ENCODE data around the gene ATRNL1.

ATRNL1 gene

DNA sequence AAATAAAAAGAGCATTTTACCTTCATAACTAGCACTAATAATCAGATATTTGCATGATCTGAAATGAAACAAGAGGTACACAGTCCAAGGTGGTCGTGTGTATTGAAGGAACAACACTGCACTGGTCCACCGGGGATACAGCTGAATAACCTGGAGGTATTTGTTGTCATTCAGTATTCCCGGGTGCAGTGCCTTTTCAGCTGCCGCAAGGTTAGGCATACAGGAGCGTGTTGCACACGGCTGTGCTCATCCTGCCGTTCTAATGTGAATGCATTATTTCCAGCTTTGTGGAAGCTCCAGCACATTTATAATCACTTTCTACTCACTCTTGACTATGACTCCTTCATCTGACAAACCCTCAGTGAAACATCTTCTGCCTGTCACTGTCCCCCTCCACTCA, 802.0 kb downstream of the ATRNL1 start:
- no peak overlapping the region for H3K9ac ChIP-seq (ENCODE audit: low read depth, low read length)
- no peaks in the 10 kb centered on the region for H3K79me2 ChIP-seq (ENCODE audit: insufficient read depth, low read length)
- ATAC-seq (ENCODE audit: insufficient read depth, low read depth): no peak
- H3K4me1 ChIP-seq (ENCODE audit: insufficient read depth, low read length): no peaks in the 10 kb centered on the region
- no peaks in the 10 kb centered on the region for H3K27me3 ChIP-seq (ENCODE audit: insufficient read depth, low read length, poor library complexity)
- no peak overlapping the region for H2AFZ ChIP-seq (ENCODE audit: low read depth, low read length)
- H3K36me3 ChIP-seq (ENCODE audit: insufficient read depth, low read length): no peaks in the 10 kb centered on the region
- H3K4me3 ChIP-seq (ENCODE audit: low read depth in 1 of 2, low read length in 2 of 2): no peak overlapping the region
- H4K20me1 ChIP-seq (ENCODE audit: insufficient read depth, low read length): no peaks in the 10 kb centered on the region
- no peak overlapping the region for H3K27ac ChIP-seq (ENCODE audit: low read length)
- TF ChIP-seq CTCF (IDR thresholded peaks at IDR 0.05; ENCODE audit: borderline replicate concordance, extremely low read depth, low read length, poor library complexity, severe bottlenecking): no peak
- no peak for TF ChIP-seq EZH2 (IDR thresholded peaks at IDR 0.05; ENCODE audit: borderline replicate concordance, low read depth, low read length, severe bottlenecking)
- no peak overlapping the region for H3K4me2 ChIP-seq (ENCODE audit: insufficient read depth, low read length)
- no peak for DNase-seq
- H3K9me3 ChIP-seq (ENCODE audit: insufficient read depth, low read length, severe bottlenecking): no peaks in the 10 kb centered on the region

DNA sequence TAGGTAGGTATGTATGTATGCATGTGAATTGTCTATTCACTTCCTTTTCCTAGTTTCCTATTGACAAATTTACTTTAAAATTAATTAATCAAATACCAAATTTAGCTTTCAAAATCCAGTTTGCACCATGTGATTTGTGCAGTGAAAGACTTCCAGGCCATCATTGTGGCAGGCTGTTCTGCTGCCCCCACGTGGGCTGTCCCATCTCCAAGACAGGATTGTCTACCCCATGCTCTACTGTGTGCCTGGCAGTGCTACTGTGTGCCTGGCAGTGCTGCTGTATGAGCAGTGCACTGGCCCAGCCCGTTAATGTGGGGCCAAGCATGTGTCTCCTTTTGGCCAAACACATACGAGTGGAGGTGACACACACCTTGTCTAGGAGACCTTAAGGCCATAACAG, 805.1 kb downstream of the ATRNL1 start:
- Histone ChIP-seq H3K36me3 (ENCODE audit: insufficient read depth, low read length) (no peaks in the 10 kb centered on the region), H3K27ac (ENCODE audit: low read length) (no peak overlapping the region), H3K9me3 (ENCODE audit: insufficient read depth, low read length, severe bottlenecking) (no peaks in the 10 kb centered on the region), H3K27me3 (ENCODE audit: insufficient read depth, low read length, poor library complexity) (no peaks in the 10 kb centered on the region), H3K9ac (ENCODE audit: low read depth, low read length) (no peak overlapping the region), H4K20me1 (ENCODE audit: insufficient read depth, low read length) (no peaks in the 10 kb centered on the region), H3K4me2 (ENCODE audit: insufficient read depth, low read length) (no peak overlapping the region), H3K4me1 (ENCODE audit: insufficient read depth, low read length) (no peaks in the 10 kb centered on the region), H3K4me3 (ENCODE audit: low read depth in 1 of 2, low read length in 2 of 2) (no peak overlapping the region), H3K79me2 (ENCODE audit: insufficient read depth, low read length) (no peaks in the 10 kb centered on the region), H2AFZ (ENCODE audit: low read depth, low read length) (no peak overlapping the region)
- no peak for ATAC-seq (ENCODE audit: insufficient read depth, low read depth)
- no peak for DNase-seq
- no peak for TF ChIP-seq EZH2 (IDR thresholded peaks at IDR 0.05; ENCODE audit: borderline replicate concordance, low read depth, low read length, severe bottlenecking)
- no peak for TF ChIP-seq CTCF (IDR thresholded peaks at IDR 0.05; ENCODE audit: borderline replicate concordance, extremely low read depth, low read length, poor library complexity, severe bottlenecking)

DNA sequence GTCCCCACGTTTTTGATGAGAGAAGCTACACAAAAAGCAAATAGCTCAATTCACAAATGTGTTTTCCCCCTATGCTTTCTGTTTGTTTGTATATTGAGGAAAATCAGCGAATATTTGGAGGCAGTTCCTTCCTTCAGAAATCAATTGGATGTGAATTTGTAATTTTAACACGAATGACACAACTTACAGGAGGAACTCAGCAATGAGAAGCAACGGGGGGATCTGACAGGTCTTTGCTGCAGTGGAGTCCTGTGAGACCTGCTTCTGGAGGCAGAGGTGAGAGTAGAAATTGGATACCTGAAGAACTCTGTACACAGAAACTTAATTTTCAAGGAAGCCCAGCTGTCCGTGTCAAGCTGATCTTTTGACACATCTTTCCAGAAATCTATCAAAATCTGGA, 809.4 kb downstream of the ATRNL1 start:
- Histone ChIP-seq H3K27me3 (ENCODE audit: insufficient read depth, low read length, poor library complexity) (no peaks in the 10 kb centered on the region), H3K4me1 (ENCODE audit: insufficient read depth, low read length) (no peaks in the 10 kb centered on the region), H3K79me2 (ENCODE audit: insufficient read depth, low read length) (no peaks in the 10 kb centered on the region), H3K9me3 (ENCODE audit: insufficient read depth, low read length, severe bottlenecking) (no peaks in the 10 kb centered on the region), H3K9ac (ENCODE audit: low read depth, low read length) (no peak overlapping the region), H3K4me2 (ENCODE audit: insufficient read depth, low read length) (no peak overlapping the region), H3K36me3 (ENCODE audit: insufficient read depth, low read length) (no peaks in the 10 kb centered on the region), H3K4me3 (ENCODE audit: low read depth in 1 of 2, low read length in 2 of 2) (no peak overlapping the region), H2AFZ (ENCODE audit: low read depth, low read length) (no peak overlapping the region), H3K27ac (ENCODE audit: low read length) (no peak overlapping the region), H4K20me1 (ENCODE audit: insufficient read depth, low read length) (no peaks in the 10 kb centered on the region)
- ATAC-seq (ENCODE audit: insufficient read depth, low read depth) (no peak), DNase-seq (no peak)
- TF ChIP-seq EZH2 (IDR thresholded peaks at IDR 0.05; ENCODE audit: borderline replicate concordance, low read depth, low read length, severe bottlenecking) (no peak), CTCF (IDR thresholded peaks at IDR 0.05; ENCODE audit: borderline replicate concordance, extremely low read depth, low read length, poor library complexity, severe bottlenecking) (no peak)

GRCh38 chr10:115903207-115903606, 810.0 kb downstream of the ATRNL1 start:
- Histone ChIP-seq H3K9me3 (ENCODE audit: insufficient read depth, low read length, severe bottlenecking) (no peaks in the 10 kb centered on the region), H3K27me3 (ENCODE audit: insufficient read depth, low read length, poor library complexity) (no peaks in the 10 kb centered on the region), H3K9ac (ENCODE audit: low read depth, low read length) (no peak overlapping the region), H3K4me2 (ENCODE audit: insufficient read depth, low read length) (no peak overlapping the region), H3K27ac (ENCODE audit: low read length) (no peak overlapping the region), H3K4me3 (ENCODE audit: low read depth in 1 of 2, low read length in 2 of 2) (no peak overlapping the region), H2AFZ (ENCODE audit: low read depth, low read length) (no peak overlapping the region), H3K4me1 (ENCODE audit: insufficient read depth, low read length) (no peaks in the 10 kb centered on the region), H4K20me1 (ENCODE audit: insufficient read depth, low read length) (no peaks in the 10 kb centered on the region), H3K79me2 (ENCODE audit: insufficient read depth, low read length) (no peaks in the 10 kb centered on the region), H3K36me3 (ENCODE audit: insufficient read depth, low read length) (no peaks in the 10 kb centered on the region)
- ATAC-seq (ENCODE audit: insufficient read depth, low read depth): no peak
- TF ChIP-seq EZH2 (IDR thresholded peaks at IDR 0.05; ENCODE audit: borderline replicate concordance, low read depth, low read length, severe bottlenecking): no peak
- TF ChIP-seq CTCF (IDR thresholded peaks at IDR 0.05; ENCODE audit: borderline replicate concordance, extremely low read depth, low read length, poor library complexity, severe bottlenecking): no peak
- DNase-seq: no peak
